GM12892 (cell line): ENCODE measurements around the gene ULK4.

ENCODE experiments used
- DNase-seq: peaks from one replicate; pipeline ENCODE4 v3.0.0; 2011; ENCODE audit not compliant: insufficient read length
- FAIRE-seq: peaks from 2 replicates; lab custom pipeline; 2011; peaks lifted over from hg19 to GRCh38; lab: Jason Lieb, UNC
- POLR2A ChIP-seq: IDR thresholded peaks from 2 replicates; pipeline ENCODE4 v1.6.1; 2011; ENCODE audit warnings: low read depth, low read length, control low read depth
- POLR2AphosphoS5 ChIP-seq: IDR thresholded peaks from 2 replicates; pipeline ENCODE4 v1.6.1; 2011; ENCODE audit warnings: low read depth, low read length, control low read depth
- TAF1 ChIP-seq: IDR thresholded peaks from 2 replicates; pipeline ENCODE4 v1.6.1; 2011; ENCODE audit warnings: low read depth, mild to moderate bottlenecking, control low read depth, low read length, borderline replicate concordance

Gene ULK4

DNA sequence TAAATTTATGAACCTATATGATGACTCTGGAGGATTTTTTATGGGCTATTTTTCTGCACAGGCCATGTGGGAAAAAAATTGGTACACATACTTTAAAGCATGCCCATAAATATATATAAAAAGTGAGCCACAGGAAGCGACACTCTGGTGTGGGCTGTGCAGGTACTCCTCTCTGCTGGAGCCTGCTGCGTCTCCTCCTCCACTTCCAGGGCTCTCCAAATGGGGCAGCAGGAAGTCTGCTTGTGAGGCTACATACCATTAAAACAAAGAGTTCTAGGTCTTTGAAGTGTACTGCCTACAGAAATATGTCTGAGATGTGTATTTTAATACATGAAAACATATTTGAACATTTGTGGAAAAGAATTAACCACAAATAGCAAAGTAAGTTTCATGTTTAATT, 627.5 kb downstream of the ULK4 start:
- FAIRE-seq, result no peak
- TF ChIP-seq POLR2AphosphoS5 (no peak), POLR2A (no peak), TAF1 (no peak)
- no peak for DNase-seq

DNA sequence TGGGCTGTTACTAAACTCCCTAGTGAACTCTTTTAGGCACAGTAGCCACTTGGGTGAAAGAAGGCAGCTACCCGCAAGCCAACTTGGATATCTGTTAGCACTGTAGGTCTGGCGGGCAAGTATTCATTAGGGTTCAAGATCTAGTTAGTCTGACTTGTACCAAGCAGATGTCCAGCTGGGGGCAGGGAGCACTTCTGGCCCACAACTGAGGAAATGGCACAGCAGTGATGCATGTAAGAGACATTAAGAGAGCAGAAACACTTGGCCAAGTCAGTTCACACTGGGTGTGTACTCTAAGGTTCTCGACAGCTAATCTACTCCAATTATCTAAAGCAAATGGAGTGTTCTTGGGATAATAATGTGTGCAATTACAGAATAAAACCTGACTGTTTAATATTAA, 630.9 kb downstream of the ULK4 start:
- TF ChIP-seq TAF1, result no peak
- no peak for TF ChIP-seq POLR2AphosphoS5
- no peak for TF ChIP-seq POLR2A
- FAIRE-seq (no peak), DNase-seq (no peak)

DNA sequence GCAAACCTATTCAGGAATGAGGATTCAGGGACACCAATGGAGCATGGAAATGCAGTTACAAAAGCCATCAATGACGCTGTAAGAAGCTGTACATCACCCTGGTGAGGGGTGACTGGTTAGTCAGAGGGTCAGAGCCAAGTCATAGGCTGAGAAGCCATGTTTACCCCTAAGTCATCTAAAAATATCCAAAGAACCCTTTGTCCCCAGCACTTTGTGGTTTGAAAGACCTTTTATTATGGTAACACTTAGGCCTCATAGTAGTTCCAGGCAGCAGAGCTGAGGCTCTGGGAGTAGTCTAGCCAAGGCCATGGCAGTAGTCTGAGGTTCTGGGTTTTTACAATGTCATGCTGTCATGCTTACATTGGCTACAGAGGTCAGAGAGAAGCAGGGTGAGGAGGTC, 631.4 kb downstream of the ULK4 start:
- DNase-seq, result no peak
- no peak for FAIRE-seq
- TF ChIP-seq POLR2AphosphoS5, result no peak
- no peak for TF ChIP-seq TAF1
- no peak for TF ChIP-seq POLR2A

DNA sequence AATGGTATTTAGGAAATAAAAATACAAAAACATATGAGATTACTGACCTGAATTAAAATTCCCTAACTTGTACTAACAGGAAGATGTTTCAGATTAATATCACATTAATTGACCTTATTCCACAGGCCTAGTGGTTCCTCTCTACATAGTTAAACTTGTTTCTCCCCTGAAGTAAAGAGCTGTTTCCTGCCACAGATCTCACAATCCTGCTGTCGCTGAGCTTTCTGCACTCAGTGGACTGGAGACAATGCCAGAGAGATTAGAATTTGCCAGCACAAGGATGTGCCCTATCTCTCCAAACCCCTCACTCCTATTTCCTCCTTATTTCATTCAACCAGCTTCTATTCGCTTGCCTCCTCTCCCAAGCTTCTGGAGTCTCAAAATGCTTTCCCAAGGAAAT, 632.0 kb downstream of the ULK4 start:
- FAIRE-seq (no peak), DNase-seq (no peak)
- TF ChIP-seq TAF1 (no peak), POLR2A (no peak), POLR2AphosphoS5 (no peak)

DNA sequence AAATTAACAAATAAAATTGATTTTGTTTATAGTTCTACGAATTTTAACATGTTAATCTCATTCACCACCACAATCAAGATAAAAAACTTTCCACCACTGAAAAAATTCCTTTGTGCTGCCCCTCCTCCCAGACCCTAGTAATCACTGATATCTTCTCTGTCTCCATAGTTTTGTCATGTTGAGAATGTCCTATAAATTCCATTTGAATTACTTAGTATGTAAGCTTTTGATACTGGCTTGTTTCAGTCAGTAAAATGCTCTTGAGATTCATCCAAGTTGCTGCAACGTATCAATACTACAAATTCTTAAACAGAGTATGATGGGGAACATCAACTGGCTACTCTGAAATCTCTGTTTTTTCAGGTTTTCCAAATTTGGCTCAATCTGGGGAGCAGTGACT, 633.0 kb downstream of the ULK4 start:
- TF ChIP-seq POLR2A (no peak), TAF1 (no peak), POLR2AphosphoS5 (no peak)
- FAIRE-seq, result no peak
- DNase-seq, result no peak

DNA sequence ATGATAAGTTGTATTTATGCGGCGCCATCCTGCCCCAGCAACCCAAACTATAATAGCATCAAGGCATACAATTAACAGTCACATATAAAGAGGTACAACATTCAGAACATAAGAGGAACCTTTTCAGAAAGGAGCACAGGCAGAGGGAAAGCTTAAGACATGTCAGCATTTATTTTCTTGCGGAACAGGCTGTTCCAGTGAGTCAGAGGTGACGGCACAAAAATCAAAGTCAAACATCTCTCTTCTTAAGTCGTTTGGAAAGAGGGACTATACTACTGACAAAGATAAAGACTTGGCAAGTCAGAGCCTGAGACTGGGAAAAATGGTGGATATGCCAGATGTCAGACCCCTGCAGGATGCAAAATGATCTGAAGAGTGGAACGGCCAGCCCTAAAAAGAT, 634.2 kb downstream of the ULK4 start:
- no peak for TF ChIP-seq TAF1
- no peak for TF ChIP-seq POLR2AphosphoS5
- no peak for TF ChIP-seq POLR2A
- DNase-seq, result no peak
- no peak for FAIRE-seq

DNA sequence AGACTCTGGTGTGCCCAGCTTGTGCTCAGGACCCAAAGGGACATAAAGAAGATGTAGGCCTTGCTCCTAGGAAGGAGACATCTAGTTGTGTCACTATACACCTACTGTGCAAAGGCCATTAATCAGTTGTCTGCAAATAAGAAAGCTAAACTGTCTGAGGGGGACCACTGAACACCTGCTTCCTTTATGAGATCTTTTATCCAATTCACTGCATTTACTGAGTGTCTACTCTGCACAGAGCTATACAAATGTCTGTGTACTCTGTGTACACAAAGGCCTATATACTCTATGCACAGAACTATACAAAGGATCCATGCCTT, 637.8 kb downstream of the ULK4 start:
- FAIRE-seq (no peak), DNase-seq (no peak)
- TF ChIP-seq POLR2A (no peak), TAF1 (no peak), POLR2AphosphoS5 (no peak)

DNA sequence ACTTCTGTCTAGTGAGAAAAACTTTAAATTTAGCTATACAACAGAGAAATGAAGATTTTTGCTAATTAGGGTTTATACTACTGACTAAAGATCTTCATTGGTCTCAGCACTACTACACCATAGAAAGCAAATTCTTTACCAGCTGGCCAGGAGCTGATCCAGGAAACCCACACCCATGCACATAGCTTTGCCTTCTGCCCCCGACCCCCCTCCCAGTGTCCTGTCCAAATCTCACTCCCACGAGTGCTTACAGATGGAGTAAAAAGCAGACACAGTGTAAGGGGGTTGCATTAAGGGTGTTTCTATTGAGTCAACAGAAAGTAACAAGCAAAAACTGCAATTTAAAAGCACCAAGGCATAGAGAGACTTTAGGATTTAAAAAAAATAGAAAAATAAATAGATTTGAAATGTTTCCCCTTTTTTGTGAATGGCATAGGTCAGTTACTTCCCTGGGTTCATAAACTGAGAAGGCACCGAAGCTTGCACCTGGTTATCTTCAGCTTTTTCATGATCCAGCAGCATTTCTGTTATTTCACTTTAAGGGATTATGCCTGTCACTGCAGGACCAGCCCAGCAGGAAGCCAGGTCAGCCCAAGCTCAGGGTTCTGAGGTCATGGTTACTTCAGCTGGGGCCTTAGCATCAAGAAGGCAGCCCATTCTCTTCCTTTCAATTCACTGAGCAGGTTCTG, 638.3 kb downstream of the ULK4 start:
- FAIRE-seq, result no peak
- DNase-seq, result no peak
- TF ChIP-seq POLR2A (no peak), POLR2AphosphoS5 (no peak), TAF1 (no peak)

DNA sequence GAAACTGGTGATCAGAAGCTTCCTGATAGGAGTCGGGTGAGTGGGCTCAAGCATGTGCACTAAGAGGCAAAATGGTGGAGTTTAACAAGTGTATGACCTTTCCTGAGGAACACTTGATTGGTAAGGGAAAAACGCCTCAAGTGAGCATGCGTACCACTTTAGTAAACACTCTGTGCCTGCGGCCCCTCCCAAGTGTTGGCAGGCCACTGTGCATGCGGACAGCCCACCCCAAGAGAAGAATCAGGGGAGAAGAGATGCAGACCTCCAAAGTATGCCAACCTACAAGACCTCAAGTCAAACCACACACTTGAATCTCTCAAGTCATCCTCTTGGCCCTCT, 640.3 kb downstream of the ULK4 start:
- DNase-seq (no peak), FAIRE-seq (no peak)
- TF ChIP-seq POLR2A (no peak), TAF1 (no peak), POLR2AphosphoS5 (no peak)

DNA sequence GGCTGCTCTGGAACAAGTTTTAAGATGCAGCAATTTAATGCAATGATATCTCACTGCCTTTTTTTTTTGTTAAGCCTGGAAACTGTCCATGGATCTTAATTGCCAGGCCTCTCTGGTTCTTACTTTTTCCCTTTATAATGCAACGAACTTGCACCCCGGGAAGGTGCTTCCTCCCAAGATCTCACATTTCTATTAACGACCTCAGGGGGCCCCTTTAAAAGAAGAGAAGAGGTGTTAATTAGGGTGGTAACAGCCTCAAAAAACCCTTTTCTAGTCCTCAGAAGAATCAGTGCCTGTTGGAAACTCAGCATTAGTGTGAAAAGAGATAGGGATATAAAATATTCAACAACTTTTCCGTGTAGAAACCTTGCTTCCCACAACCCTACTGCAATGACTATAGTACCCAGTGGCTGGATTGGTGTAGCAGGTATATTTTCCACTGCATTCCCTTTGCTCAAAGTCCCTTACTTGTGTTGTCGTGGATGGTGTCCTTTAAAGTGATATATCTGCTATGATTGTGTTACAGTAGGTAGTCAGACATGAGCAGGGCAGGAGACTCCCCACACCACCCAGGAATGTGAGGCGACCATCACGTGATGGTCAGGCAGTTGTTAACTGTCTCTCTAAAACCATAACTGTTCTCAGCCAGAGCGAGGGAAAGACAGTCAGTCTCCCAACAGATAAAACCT, 640.8 kb downstream of the ULK4 start:
- DNase-seq (no peak), FAIRE-seq (no peak)
- TF ChIP-seq POLR2AphosphoS5, result no peak
- TF ChIP-seq TAF1, result no peak

DNA sequence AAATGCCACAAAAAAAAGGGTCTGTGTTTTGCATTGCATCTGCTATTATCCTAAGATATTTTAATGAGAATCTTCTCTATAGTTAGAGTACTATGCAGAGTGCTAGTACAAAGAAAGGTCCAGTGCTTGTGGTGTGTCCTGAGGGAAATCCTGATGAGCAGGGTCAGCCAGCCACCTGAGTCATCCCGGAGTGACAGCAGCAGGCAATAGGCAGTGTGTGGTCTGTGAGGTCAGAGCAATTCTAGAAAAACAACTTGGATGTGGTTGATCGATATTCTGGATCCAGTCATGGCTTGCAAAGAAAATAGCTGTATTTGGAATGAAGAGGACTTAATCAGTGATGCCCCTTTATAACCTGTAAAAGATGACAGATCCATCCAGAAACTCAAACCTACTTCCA, 643.4 kb downstream of the ULK4 start:
- FAIRE-seq (no peak), DNase-seq (no peak)
- TF ChIP-seq POLR2AphosphoS5 (no peak), POLR2A (no peak), TAF1 (no peak)

DNA sequence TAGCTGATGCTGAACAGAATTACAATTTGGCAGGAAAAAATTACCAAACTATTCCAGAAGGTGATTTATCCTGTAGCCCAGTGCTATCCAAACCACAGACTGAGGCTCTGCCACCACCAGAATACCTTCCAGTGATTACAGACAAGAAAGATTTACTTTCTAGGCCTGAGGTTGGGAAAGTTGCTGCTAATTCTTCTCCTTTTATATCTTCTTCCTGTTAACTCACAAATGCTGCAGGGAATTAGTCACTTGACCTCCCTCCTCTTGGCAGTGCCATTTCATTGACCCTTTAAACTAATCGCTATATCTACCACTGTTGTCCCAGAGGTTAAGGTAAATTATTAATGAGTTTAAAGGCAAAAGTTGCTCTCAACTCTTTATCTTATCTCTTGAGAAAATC, 644.2 kb downstream of the ULK4 start:
- TF ChIP-seq TAF1 (no peak), POLR2A (no peak), POLR2AphosphoS5 (no peak)
- DNase-seq (no peak), FAIRE-seq (no peak)
